GM19397 (cell line): Measurements from ENCODE around the gene APOLD1.
"Not testable (repeated sequence)": the region's sequence is repeated elsewhere in the genome, so short reads cannot be mapped to it uniquely, and the experiment has no call there.

Experiments
- ATAC-seq: cut with Tn5 transposase; IDR thresholded peaks from one replicate; pipeline ENCODE4 v1.9.1; 2021; ENCODE audit warnings: mild to moderate bottlenecking, moderate library complexity; ENCODE audit not compliant: unreplicated experiment

APOLD1 gene

DNA sequence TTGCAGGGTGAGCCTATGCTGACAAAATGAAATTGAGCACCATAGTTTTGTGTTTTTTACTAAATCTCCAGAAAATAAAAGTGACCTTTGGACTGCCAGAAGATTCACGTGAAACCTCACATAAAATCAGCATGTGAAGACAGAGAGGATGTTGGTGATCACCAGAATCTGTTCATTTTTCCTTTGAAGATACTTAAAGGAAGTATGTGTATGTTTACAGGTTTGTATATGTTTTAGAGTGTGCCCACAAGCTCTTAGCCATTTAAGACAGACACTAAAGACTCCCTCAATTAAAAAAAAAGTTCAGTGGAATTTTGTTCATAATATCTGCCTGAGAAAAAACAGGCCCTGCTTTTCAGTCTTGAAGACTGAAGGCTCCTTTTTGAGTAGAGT lies 53.5 kb downstream of the APOLD1 start:
- ATAC-seq, result no peak

DNA sequence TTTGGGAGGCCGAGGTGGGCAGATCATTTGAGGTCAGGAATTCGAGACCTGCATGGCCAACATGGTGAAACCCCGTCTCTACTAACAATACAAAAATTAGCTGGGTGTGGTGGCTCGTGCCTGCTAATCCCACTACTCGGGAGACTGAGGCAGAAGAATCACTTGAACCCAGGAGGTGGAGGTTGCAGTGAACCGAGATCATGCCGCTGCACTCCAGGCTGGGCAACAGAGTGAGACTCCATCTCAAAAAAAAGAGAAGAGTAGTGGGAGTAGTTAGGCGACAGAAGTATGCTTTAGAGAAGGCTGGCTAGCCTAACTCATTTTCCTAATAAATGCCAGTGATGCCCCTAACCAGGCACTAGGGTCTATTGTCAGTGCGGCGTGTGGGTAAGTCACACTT lies 54.0 kb downstream of the APOLD1 start:
- not testable (repeated sequence) for ATAC-seq

DNA sequence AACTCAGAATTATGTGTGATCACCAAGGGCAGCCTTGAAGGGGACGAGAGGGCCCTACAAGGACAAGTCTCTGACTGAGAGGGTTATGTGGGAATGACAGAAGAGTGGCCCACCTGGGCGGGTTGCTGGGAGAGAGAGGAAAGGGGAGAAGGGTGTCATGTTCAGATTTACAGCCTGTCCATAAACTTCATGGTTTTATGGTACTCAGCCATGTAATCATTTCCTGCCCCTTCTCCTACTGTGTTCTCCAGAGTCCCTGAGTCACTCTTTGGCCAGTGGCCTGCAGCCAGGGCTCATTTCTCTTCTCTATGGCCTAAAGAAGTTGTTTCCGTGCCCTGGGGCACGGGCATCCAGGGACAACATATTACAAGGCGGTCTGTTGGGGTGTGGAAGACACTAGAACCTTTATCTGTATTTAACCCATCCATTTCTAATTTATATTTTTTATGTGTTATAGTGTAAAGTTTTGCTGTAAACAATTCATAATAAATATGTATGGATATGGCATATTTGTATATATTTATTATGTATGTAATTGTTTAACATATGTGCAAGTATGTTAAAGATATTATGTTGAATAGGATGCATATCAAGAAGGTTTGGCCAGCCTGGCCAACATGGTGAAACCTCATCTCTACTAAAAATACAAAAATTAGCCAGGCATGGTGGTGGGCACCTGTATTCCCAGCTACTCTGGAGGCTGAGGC lies 54.6 kb downstream of the APOLD1 start:
- ATAC-seq, result no peak

DNA sequence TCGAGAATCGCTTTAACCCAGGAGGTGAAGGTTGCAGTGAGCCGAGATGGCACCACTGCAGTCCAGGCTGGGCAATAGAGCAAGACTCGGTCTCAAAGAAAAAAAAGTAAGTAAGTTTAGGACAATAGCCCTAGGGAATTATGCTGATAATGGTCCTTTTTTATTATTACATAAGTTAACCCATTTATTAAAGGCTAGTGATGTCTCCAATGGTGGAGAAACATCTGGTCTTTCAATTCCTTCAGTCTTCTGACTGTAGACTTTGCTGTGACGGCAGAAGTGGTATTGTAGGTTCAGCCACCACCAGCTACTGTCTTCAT lies 55.1 kb downstream of the APOLD1 start:
- no peak for ATAC-seq
